ENCODE data around the gene RBMS3.

Gene RBMS3

GRCh38 chr3:29679944-29680343 lies 399.1 kb downstream of the RBMS3 start:
- DNase-seq (ENCODE audit: low spot score), result no peak

DNA sequence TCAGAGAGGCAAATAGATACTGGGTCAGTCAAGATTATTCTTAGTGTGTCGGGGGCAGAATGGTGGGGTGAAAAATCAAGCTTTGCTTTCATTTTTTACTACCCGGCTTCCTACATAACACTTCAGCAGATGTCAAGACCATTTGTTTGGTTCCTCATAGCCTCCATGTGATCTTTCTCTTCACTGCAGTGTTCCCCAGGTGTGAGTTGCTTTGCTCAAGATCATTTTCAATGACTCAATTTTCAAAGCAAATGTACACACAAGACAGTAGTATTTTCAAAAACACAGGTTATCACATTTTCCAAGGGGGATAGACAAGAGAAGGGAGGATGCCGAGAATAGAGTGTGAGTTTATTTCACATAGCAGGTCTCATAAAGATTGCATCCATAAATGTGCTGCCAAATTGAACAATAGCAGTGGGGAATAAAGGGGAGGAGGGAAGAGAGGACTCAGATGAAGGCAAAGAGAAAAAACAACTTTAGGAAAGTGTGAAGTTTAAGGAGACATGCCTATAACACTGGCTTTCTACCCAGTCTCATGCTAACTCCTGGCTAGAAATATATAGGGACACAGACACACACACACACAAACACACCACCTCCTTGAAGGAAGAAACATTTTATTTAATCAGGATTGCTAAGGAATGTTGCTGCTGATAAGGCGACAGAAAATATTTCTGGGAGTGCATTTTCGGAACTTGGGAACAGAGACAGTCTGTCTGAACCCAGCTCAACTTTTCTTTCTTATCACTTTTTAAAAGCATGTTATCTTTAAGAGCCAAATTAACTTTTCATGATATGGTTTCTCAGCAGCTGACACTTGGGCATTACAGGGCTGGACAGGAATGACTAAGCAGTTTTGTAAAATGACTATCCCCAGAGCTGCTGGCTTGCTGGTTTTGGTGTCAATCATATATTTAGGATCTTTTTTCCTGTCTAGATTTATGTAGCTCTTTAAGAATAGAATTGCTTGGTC lies 402.4 kb downstream of the RBMS3 start:
- DNase-seq (ENCODE audit: low spot score), result no peak

DNA sequence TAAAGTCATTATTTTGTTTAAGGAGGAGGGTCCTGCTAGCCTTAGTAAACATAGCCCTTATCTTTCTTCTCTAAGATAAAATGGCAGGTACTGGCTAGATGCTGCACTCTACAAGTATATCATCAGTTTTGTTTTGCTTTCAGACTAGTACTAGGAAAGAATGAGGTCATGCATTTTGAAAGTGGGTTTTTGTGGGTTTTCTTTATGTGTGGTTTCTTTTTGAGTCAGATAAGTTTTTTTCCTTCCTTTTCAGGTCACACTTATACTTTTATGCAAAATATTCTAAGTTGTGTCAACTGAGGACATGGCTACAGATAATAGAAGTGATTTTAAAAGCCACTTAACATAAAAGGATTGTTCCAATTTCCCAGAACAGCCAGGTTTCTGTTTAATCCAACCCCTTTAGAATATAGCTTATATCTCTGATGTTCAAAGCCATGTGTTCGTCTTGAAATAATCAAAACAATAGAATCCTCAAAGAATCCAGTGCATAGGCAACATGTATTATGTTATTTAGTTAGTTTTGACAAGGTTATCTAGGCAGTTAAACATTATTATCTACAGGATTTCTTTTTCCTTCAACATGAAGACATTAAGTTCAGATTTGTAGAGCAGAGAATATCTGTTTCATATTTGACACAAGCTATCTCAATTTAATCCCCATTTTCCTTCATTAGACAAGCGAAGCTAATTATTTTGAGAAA lies 406.2 kb downstream of the RBMS3 start:
- no peak for DNase-seq (ENCODE audit: low spot score)

- no peak for DNase-seq (ENCODE audit: low spot score)
Observed at GRCh38 chr3:29690686-29691353, 409.9 kb downstream of the RBMS3 start.

GRCh38 chr3:29693863-29694262 lies 413.0 kb downstream of the RBMS3 start:
- no peak for DNase-seq (ENCODE audit: low spot score)

- no peak for DNase-seq (ENCODE audit: low spot score)
Observed at GRCh38 chr3:29694331-29694730, 413.5 kb downstream of the RBMS3 start.

DNA sequence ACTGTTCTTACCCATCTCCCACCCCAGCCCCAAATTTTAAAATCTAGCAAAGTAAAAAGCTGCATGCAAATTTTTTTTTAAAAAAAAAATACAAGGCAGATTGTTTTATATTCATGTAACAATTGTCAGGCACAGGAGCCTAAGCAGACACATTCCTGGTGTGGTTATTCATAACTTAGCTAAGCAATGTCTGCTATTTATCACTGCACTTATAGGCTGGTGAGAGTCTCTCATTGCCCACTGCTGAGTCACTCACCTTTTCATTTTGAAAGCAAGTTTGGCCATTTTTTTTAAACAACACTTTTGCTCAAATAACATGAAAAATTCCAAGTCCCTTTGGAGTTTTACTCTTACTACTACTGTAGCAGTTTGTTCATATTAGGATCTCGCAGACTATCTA lies 413.9 kb downstream of the RBMS3 start:
- no peak for DNase-seq (ENCODE audit: low spot score)

DNA sequence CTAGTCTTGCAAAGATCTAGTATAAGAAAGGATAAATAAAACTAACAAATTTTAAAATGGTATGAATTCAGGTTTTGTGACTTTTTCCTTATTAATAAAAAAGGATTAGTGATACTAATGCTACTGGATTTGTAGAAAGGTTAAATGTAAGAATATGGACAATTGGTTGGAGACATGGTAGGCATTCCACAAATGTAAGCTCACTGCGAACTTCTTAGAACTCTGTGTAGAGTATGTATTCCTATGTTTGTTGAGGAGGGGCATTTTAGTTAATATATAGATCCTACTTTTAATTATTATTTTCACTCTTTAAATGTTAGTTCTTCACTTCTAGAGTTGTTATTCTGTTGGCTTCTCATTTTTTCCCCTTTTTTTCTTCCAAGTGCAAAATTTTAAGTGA lies 414.3 kb downstream of the RBMS3 start:
- no peak for DNase-seq (ENCODE audit: low spot score)

DNA sequence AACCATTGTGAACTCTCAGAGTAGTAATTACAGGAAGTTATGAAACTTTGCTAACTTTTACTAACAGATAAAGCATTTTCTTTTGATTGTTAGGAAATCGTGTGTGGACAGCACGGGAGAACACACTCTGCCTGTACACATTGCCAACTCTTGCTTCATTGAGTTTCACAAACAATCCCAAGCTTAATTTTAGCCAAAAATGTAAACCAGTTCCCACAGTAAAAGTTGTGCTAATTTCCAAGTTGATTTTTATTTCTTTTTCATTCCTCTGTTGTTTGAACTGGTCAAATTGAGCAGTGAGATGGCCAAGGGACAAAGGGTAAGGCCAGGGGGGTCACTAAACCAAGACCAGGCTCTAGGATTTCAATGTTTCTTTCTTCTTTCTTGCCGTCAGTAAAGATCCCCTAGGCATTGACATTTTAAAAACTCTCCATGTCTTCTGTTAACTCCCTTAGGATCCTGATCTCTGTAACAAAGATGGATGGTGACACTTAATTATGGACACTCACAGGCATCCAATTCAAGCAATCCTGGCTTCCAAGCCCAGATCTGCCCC lies 414.9 kb downstream of the RBMS3 start:
- DNase-seq (ENCODE audit: low spot score), result no peak

DNA sequence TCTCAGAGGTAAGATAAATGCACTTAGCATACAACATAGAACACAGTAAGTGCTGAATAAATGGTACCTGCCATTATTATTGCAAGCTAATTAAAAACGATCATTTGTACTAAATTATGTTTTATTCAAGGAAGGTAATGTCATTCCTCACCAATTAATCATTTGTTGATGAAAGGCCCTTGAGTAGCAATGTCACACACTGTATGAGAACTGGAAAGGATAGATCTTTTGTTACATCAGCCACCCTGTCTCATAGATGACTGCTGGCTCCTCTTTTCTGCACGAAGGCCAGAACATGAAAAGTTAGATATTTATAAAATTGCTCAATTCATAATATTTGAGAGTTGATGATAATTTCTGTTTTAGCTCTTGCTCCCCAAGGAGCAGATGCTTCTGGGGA lies 415.4 kb downstream of the RBMS3 start:
- DNase-seq (ENCODE audit: low spot score), result no peak

DNA sequence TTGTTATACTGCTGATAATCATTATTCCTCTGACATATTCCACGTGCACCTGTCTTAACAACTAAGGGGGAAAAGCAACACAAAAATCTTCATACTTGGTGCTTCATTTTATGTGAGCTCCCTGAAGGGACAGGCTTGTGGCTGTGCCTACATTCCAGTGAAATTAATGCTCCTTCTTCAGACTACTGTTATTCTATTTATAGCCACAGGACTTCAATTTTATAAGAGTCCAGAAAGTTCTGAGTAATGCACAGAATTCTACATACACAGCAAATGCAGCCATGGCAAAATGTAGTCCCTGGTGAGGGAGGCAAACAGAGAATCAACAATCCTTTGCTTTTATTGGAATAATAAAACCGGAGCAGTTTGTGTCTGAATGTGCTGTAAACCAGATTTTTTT lies 417.1 kb downstream of the RBMS3 start:
- DNase-seq (ENCODE audit: low spot score), result no peak

- DNase-seq (ENCODE audit: low spot score), result no peak
Observed at GRCh38 chr3:29700256-29700655, 419.4 kb downstream of the RBMS3 start.

DNA sequence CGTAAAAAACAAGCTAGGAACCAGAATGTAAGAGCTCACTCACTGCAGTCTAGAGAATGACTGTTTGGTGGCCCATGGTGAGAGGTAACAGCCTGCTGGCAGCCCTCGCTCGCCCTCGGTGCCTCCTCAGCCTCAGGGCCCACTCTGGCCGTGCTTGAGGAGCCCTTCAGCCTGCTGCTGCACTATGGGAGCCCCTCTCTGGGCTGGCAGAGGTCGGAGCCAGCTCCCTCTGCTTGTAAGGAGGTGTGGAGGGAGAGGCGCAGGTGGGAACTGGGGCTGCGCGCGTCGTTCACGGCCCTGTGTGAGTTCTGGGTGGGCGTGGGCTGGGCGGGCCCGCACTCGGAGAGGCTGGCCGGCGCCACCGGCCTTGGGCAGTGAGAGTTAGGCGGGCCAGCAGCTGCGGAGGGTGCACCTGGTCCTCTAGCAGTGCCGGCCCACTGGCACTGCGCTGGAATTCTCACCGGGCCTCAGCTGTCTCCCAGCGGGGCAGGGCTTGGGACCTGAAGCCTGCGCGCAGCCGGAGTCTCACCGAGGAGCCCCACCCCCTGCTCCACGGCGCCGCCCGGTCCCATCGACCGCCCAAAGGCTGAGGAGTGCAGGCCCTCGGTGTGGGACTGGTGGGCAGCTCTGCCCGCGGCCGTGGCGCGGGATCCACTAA lies 420.6 kb downstream of the RBMS3 start:
- DNase-seq (ENCODE audit: low spot score), result no peak

DNA sequence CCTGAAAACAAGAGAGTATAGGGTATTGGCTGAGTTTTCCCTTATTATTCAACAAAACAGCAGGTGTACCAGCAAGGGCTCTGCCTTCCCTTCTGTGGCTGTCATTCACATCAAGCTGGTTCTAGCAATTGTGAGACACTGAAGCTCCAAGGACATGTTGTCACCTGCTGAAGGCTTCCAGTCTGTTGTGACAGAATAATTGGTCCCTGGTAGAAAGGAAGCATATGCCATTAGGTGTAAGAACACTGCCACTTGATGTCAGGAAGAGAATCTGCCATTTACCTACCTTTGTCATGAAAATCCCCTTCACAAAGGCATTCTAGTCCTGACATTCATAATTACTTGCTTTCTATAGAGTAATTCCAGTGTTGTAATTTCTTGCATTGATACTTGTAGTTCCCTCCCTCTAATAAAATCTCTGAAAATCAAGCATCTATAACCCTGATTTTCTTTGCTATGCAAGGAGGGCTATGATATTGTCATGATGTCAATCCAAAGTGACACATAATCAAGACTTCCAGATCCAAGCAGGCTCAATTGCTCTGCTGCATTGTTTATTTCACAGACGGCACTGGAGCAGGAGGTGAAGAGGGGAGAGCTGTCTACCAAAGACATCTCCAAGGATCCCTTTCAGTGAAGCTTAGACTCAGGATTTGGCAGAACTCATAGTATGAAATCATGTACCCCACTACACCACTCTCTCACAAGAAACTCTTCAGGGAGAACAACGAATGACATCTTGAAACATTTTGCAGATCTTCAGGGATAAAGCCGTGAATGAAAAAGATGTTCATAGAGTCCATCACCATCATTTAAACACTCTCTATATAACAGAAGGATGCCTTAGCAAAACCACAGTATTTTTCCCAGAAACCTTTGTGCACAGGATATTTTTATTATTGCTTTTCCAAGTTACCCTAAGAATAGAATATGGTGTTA lies 425.3 kb downstream of the RBMS3 start:
- no peak for DNase-seq (ENCODE audit: low spot score)

DNA sequence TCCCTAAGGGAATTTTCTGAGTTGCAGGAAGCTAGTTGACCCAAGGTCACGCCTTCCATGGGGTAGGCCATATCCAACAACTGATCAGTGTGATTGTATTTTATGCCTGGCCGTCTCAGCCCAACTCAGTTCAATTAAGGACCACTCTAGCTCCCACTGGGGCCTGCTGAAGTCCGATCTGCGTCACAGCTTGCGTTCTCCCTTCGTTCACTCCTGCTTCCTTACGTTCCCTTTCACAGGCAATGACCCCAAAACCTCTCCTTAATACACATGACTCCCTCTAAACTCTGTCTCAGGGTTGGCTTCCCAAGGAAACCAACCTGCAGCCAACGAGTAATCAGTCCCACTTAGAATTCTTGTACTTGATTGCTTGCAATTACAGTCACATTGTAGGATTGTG lies 428.0 kb downstream of the RBMS3 start:
- no peak for DNase-seq (ENCODE audit: low spot score)

DNA sequence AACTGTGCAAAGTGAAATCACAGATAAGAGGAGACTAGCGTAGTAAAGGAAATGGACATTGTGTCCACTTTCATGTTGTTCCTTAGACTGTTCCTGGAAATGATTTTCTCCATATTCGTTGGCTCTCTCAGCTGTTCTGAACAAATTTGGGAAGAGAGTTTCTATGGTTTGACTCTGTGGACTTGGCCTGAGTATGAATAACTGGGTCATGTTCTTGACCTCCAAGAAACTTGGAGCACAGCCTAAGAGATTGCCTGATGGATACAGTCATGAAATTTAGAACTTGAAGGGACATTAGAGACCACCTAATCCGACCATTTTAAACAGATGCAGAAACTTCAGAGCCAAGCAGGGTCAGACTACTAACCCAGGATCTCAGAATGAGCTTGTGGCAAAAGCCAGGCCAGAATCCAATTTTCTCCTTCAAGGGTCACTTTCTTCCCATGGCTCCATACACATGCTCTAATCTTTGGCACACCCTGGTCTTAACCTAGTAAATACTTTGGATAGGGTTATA lies 430.4 kb downstream of the RBMS3 start:
- no peak for DNase-seq (ENCODE audit: low spot score)

DNA sequence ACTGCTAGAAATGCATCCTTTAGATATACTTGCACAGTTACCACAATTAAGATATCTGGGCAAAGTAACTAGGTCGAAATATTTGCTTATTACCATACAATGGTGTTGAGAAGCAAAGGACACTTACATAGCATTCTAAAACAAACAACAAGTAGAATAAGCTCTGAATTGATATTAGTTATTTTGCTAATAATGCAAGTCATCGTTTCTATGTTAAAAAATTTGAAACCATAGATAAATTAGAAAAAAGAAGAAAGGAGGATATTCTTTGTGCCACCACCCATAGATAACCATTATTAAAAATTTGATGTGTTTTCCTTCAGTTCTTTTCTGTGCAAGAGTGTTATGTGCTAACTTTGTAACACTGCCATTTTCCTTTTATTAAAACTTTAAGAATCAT lies 435.3 kb downstream of the RBMS3 start:
- no peak for DNase-seq (ENCODE audit: low spot score)

DNA sequence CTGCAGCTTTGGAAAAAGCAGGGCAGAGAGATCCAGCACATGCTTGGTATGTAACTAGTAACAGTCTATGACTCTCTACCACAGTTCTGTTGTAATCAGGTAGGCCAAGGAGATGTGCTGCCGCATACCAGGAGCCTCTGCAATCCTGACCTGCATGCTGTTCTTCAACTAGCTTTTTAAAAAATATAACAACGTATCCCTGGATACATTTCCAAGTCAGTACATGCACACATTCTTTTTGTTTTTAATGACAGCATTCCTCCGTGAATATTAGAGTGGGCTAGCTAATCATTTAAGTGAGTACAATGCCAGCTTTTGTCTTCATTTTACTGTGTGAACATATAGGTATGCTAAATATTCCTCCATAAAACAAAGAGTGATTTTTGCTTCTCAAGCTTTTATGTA lies 437.8 kb downstream of the RBMS3 start:
- no peak for DNase-seq (ENCODE audit: low spot score)

GRCh38 chr3:29720665-29721064 lies 439.8 kb downstream of the RBMS3 start:
- DNase-seq (ENCODE audit: low spot score), result peak; percentile 49

- DNase-seq (ENCODE audit: low spot score), result no peak
Observed at GRCh38 chr3:29721789-29722188, 440.9 kb downstream of the RBMS3 start.

- no peak for DNase-seq (ENCODE audit: low spot score)
Observed at GRCh38 chr3:29731050-29731449, 450.2 kb downstream of the RBMS3 start.

Measured in D341Med (cell line).